ENCODE measurements around the gene RIMBP3C.
"Not testable (repeated sequence)": the region's sequence is repeated elsewhere in the genome, so short reads cannot be mapped to it uniquely, and the experiment has no call there.

RIMBP3C gene

DNA sequence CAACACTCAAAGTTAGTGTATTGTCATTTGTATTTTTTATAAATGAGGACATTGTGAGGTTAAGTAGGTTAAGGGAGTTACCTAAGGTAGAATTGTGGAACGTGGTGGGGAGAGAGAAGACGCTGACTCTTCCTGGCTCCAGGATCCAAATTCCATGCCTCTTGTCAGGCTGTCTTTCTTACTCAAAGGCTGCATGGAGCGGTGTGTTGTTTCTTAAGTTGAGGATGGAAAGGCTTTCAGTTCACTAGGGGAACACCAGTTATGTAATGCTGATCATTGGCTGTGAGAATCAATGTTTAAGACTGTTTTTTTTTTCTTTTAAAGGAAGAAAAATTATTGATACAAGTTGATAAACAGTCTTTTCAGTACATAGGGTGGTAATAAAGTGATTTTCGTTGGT is 19.1 kb upstream of the RIMBP3C start:
- POLR2A ChIA-PET (ENCODE audit: low non-redundant PET) = no interaction called here
- CTCF ChIA-PET = no interaction called here
- TF ChIP-seq, protein P1, sequence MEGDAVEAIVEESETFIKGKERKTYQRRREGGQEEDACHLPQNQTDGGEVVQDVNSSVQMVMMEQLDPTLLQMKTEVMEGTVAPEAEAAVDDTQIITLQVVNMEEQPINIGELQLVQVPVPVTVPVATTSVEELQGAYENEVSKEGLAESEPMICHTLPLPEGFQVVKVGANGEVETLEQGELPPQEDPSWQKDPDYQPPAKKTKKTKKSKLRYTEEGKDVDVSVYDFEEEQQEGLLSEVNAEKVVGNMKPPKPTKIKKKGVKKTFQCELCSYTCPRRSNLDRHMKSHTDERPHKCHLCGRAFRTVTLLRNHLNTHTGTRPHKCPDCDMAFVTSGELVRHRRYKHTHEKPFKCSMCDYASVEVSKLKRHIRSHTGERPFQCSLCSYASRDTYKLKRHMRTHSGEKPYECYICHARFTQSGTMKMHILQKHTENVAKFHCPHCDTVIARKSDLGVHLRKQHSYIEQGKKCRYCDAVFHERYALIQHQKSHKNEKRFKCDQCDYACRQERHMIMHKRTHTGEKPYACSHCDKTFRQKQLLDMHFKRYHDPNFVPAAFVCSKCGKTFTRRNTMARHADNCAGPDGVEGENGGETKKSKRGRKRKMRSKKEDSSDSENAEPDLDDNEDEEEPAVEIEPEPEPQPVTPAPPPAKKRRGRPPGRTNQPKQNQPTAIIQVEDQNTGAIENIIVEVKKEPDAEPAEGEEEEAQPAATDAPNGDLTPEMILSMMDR (conservative IDR thresholded peaks at IDR 0.05; ENCODE audit: low read depth) = no peak
- no peak for DNase-seq (ENCODE audit: low spot score)
- H3K27ac ChIP-seq = no peak overlapping the region

DNA sequence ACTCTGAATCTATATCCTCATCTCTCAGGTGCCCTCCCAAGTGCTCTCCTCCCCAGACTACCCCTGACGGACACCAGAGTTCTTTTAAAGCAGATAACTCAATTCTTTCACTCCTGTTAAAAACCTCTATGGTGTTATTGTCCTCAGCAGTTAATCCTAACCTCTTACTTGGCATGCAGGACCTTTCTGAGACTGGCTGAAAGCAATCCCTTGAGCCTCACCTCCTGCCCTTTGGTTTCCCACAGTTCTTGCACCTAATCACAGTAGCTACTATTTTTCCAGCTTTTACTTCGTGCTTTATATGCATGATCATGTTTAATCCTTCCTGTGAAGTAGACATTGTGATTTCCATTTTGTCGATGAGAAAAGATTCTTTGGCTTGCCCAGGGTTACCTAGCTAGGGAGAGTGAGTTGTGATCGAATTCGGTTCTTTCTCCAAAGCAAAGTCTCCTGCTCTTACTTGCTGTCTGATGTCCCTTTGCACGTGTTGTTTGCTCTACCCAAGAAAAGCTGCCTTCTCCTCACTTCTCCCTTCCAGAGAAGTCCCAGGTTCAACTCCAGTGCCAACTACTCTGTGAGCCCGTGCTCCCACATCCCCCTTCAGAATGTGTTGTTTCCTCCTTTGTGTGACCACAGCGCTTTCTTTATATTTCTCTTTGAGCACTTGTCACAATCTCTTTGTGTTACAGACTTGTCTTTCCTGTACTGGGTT is 18.4 kb upstream of the RIMBP3C start:
- ChIA-PET POLR2A (ENCODE audit: low non-redundant PET) (no interaction called here), CTCF (no interaction called here)
- TF ChIP-seq, protein P1 (conservative IDR thresholded peaks at IDR 0.05; ENCODE audit: low read depth) = no peak
- no peak overlapping the region; the same call in 1 of the 2 replicates for H3K27ac ChIP-seq
- no peak for DNase-seq (ENCODE audit: low spot score)

DNA sequence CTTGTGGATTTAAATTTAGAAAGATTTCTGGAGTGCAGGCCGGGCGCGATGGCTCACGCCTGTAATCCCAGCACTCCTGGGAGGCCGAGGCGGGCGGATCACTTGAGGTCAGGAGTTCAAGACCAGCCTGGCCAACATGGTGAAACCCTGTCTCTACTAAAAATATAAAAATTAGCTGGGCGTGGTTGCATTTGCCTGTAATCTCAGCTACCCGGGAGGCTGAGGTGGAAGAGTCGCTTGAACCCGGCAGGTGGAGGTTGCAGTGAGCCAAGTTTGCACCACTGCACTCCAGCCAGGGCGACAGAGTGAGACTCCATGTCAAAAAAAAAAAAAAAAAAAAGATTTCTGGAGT is 17.8 kb upstream of the RIMBP3C start:
- peak overlapping the region; percentile 88 for H3K27ac ChIP-seq
- CTCF ChIA-PET; POLR2A ChIA-PET (ENCODE audit: low non-redundant PET); DNase-seq (ENCODE audit: low spot score): not testable (repeated sequence)

DNA sequence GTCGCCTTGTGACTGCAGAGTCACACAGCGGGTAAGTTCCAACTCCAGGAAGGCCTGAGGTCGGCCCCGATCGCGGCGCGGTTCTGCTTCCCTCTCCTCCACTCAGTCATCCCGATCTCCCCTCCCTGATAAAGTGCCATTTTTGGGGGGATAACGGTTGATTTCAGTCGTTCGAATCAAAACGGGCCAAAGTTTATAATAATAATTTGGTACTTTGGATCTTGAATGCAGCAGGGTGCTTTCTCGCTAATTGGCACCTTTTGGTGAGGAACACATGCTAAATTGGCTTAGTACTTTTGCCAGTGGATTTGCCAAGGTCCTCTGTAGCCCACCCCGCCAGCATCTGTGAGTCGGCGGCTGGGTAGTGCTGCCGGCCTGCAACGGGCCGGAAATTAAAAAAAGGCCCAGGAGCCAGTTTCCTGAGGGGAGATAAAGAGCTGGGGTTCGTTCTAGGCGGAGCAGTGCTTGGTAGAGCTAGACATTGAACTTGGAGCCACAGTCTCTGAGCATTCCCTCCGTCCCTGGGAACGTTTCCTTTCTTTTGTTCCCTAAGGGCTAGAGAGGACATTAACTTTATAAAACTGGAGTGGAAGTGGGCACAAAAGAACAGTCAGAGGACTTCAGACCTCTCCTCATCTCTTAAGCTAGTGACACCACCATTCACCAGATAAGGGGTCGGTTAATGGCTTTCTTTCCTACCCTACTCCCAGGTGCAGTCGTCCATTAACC is 17.2 kb upstream of the RIMBP3C start:
- DNase-seq (ENCODE audit: low spot score) = no peak
- ChIA-PET CTCF (no interaction called here), POLR2A (ENCODE audit: low non-redundant PET) (no interaction called here)
- TF ChIP-seq, protein P1 (conservative IDR thresholded peaks at IDR 0.05; ENCODE audit: low read depth) = no peak
- H3K27ac ChIP-seq = peak overlapping the region; percentile 88

DNA sequence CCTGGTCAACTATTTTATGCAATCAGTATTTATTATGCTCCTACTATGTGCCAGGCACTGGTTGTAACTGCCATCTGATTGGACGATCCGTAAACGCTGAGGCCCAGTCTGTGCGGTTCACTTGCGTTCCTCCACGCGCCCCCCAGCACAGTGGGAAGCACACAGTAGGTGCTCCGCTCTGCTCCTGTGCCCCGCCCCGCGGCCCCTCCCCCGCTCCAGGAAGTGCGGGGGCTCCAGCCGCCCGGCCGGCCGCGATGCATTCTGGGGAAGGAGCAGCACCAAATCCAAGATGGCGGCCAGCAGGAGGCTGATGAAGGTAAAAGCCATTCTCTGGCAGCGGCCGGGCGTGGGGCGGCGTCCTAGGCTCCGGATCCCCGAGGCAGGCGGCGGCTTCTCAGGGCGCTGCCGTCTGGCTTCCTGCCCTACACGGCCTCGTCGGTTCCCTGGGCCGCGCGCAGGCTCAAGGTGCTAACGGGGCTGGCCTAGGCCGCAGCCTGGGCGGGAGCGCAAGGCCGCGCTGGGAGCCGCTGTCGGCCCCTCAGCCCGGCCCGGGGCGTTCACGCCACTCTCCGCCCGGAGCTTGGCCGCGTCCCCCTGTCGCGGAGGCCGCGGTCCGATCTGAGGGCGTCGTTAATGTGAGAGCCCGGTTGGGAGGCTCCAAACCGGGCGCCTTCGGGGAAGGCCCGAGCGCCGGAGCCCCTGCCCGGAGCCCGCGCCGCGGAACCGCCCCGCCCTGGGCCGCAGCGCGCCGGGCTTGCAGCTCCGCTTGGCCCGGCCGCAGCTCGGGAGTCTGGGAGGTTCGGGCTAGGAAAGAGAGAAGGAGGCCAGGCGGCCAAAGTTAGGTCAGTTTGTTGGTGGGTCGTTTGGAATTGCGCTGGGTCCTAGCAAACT is 16.4 kb upstream of the RIMBP3C start, which contains the start of gene UBE2L3:
TSS of gene UBE2L3 (plus strand) at position 259 of the 891 bp plus-strand sequence. CDS start at position 290, 31 bp downstream.
- ChIA-PET POLR2A (ENCODE audit: low non-redundant PET) (no interaction called here), CTCF (no interaction called here)
- peak; percentile 66 for DNase-seq (ENCODE audit: low spot score)
- peak within 1 kb of the TSS; percentile 88 for H3K27ac ChIP-seq
- TF ChIP-seq, protein P1 (conservative IDR thresholded peaks at IDR 0.05; ENCODE audit: low read depth) = no peak

DNA sequence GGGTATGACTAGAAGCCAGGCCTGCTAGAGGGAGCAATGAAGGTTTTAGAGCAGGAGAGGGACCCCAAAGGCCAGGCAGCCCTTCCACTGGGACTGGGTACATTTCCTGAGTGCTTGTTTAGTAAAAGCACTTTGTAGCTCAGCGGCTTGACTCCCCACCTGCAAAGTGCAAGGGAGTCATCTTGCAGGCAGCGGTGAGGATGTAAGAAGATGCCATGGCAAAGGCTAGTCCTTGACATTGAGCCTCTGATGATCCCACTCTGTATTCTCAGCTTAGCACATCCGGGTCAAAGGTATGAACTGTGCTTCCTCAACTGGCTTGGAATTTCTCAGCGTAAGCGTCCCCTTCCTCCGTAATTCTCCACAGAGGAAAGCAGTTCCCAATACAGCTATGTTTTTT is 13.2 kb upstream of the RIMBP3C start:
- POLR2A ChIA-PET (ENCODE audit: low non-redundant PET) = no interaction called here

More for the DNA sequence above, 13.2 kb upstream of the RIMBP3C start:
- no peak for DNase-seq (ENCODE audit: low spot score)
- TF ChIP-seq, protein P1 (conservative IDR thresholded peaks at IDR 0.05; ENCODE audit: low read depth) = no peak
- CTCF ChIA-PET = no interaction called here
- H3K27ac ChIP-seq = peak overlapping the region; percentile 32; the same call in 1 of the 2 replicates

Measured in RWPE1 (cell line).